ENCODE results near the gene CCDC78.
A peak's percentile ranks its signal among the peaks of the same experiment; 100 is the strongest.

The CCDC78 gene

GRCh38 chr16:736936-737481 lies 10.8 kb upstream of the CCDC78 start:
- DNase-seq (ENCODE audit: low spot score), result no peak

GRCh38 chr16:735982-736453 lies 9.8 kb upstream of the CCDC78 start:
- no peak for DNase-seq (ENCODE audit: low spot score)

DNA sequence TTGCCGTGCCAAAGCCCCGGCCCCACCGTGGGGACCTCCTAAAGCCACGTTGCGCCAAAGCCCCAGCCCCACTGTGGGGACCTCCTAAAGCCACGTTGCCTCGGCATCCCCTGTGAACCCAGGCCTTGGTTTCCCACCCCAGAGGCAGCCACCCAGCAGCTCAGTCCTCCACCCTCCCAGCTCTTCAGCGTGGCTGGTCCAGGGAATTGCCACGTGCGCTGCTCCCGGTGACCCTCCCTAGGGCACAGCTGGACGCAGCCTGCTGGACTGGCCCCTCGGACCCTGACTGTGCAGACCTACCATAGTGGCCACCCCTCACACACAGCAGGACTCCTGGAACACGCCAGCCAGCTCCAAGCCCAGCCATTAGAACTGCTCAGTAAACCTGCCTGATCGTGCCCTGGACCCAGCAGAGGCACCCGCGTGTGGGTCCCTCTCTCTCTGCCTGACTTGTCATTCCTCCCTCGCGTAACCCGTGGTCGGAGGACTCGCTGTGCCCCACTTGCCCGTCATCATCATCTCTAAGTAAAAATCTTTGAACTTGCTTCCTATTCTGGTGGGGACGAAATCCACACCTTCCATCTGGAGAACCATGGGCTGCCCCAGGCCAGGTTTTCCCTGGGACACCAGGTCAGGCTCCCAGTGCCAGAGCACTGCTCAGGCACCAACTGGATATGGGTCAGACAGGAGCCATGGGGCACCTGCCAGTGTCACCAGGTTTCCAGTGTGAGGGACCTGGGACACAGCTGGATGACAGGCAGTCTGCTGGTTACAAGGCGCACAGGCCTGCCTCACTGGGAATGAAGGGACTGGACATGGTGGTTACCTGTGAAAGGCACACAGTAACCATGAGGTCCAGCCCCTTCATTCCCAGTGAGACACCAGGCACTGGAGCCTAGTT lies 9.0 kb upstream of the CCDC78 start:
- DNase-seq (ENCODE audit: low spot score), result no peak

GRCh38 chr16:734208-734980 lies 8.2 kb upstream of the CCDC78 start:
- no peak for DNase-seq (ENCODE audit: low spot score)

GRCh38 chr16:733382-734207 lies 7.4 kb upstream of the CCDC78 start:
- DNase-seq (ENCODE audit: low spot score), result no peak

GRCh38 chr16:732936-733335 lies 6.7 kb upstream of the CCDC78 start:
- DNase-seq (ENCODE audit: low spot score), result no peak

GRCh38 chr16:732332-732731 lies 6.1 kb upstream of the CCDC78 start:
- DNase-seq (ENCODE audit: low spot score), result no peak

DNA sequence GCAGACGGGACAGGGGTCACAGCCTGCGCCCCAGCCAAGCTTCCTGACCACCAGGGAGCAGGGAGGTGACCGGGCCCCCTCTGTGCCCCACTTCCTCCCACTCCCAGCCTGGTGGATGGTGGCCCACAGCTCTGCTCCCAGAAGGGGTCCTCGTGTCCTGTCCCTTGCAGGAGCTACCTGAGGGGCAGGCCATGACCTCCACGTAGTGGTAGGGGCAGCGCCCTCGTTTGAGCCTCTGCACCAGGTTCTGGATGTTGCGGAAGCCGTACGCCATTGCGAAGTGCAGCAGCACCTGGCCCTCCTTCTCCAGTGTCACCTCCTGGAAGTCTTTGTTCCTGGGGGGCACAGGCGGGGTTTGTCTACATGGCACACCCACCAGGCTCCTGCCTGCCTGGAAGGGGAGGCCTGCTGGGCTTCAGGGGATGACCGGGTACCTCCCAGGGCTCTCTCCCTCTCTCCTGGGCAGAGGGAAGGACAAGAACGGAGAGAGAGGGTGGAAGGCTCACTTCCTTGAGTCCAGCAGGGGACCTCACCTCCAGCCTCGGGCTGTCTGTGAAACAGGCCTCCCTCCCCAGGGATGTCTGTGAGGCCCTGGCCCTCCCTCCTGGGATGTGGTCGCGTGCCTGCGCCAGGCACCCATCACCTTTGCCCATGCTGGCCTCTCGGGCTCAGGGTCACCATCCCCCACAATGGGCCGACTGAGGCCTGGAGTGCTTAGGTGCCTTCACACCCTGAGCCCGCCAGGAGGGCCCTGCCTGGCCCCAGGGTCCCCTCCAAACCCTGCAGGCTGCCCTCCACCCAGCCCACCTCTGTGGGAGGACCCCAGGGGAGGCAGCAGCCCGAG lies 4.6 kb upstream of the CCDC78 start:
- DNase-seq (ENCODE audit: low spot score), result no peak

DNA sequence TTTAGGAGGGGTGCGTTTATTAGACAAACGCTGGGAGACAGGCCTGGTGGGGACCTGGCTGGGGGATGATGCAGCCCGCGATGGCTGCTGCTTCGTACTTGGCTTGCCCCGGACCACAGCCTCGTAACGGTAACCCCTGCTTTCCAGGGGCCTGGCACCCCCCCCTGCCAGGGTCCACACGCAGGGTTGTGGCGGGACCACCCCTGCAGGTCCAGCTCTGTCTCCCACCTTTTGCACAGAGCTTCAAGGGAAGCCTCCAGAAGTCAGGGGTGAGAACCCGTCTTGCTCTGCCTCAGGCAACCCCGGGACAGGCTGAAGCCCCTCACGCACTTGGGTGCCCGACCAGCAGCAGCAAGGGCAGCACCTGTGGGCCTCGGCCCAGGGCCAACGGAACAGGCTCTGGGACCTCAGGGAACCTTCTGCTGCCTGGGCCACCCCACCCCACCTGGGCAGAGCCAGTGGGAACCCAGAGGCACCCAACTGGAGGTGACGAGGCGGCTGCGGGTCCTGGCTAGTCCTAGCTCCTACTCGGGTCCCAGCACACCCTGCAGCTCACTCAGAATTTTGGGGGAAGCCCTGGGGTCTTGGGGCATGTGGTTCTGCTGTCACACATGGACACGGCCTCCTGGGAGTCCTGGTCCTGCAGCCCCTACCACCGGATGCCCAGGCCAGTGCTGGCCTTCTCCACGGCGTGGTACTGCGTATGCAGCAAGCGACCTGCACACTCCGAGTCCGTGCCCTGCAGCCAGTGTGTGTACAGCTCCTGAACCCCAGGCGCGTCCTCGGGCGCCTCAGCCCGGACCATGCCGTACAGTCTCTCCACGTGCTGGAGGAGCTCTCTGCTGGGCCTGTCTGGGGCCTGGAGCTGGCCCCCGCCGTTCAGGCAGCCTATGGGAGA lies 3.8 kb upstream of the CCDC78 start:
- DNase-seq (ENCODE audit: low spot score), result no peak

GRCh38 chr16:728890-729744 lies 2.9 kb upstream of the CCDC78 start:
- DNase-seq (ENCODE audit: low spot score), result no peak

- DNase-seq (ENCODE audit: low spot score), result peak; percentile 81
These were observed 2.1 kb upstream of the CCDC78 start for GRCh38 chr16:728131-728889.

- no peak for DNase-seq (ENCODE audit: low spot score)
These were observed 1.2 kb upstream of the CCDC78 start for GRCh38 chr16:727291-727977.

- DNase-seq (ENCODE audit: low spot score), result no peak
These were observed 130 bp downstream of the CCDC78 start for GRCh38 chr16:726188-726437.

DNA sequence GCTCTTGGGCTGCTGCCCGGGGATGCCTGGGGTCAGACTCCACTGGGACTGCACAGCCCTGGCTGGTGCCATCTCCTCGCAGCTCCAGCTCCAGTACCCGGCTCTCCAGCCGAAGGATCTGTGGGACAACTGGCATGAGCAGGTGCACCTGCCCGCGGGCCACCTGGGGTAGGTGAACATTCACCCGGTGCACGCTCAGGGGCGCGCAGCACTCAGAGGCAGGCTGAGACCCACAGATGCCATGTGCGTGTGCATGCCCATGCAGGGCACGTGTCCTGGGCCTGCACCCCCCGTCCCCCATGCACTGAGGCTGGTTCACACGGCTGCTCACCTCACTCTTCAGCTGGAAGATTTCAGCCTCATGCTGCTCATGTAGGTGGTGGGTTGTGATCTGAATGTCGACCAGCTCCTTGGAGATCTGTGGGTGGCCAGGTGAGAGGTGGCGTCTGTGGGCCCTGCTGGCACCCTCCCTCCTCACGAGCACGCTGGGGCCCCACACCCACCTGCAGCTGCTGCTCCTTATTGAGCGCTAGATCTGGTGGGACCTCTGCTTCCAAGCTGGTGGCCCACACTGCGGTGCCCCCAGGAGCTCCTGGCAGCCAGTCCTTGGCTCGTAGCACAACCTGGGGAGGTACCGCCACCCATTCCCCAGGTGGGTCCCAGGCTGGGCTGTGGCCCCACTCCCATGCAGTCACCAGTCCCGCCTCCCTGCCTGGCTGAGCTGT lies 618 bp downstream of the CCDC78 start:
- DNase-seq (ENCODE audit: low spot score), result no peak

DNA sequence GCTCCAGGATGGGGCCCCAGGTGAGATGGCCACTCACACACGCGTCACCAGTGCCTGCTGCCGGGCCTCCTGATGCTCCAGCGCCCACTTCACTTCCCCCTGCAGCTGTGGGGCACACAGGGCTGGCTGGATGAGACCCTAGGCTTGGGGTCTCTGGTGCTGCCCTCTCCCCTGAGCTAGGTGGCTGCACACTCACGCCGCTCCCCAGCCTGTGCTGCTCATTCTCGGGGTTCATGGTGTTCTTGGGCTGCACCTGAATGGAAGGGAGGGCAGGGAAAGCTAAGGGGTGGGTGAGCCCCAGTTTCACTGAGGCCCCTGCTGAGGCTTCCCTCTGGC lies 1.2 kb downstream of the CCDC78 start:
- DNase-seq (ENCODE audit: low spot score), result no peak

DNA sequence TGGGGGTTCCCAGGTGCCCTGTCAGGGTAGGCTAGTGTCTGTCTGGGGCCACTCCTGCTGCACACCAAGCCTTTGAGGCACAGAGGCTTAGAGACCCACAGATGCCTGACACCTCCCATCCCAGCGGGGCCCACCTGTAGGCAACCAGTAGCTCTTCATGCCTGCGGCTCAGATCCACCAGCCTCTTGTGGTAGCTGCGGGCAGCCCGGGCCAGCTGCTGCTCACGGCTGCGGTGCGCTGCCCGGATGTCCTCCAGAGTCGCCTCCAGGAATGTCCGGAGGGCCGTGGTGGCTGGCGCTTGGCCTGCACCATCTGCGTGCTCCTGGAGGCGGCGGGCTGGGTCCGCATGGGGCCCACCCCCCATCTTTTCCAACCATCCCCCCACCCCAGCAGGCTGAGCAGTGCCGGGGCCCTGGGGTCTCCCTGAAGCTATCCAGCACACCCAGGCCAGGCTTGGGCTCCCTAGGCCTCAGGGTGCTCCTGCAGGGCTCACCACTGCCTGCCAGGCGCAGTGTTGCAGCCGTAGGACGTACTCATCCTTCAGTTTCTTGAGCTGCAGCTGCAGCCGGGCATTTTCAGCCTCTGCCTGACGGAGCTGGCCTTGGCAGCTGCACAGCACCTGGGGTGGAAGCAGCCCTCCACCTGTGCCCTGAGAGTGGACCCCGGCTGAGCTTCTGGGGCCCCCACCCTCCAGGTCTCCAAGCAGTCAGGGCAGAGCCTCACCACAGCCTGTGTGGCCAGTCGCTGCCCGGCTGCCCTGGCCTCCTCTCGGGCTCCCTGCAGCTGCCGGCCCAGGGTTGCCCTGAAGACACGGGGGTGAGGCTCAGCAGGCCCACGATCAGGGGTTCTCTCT lies 1.8 kb downstream of the CCDC78 start:
- no peak for DNase-seq (ENCODE audit: low spot score)

Measured in AG08395 (cell line).